Measurements from ENCODE around the gene CREBBP. TPM values are rescaled to one million over a fixed set of nuclear protein-coding genes. Genes with fewer than 3 reads are reported as not detected.

CREBBP gene
- total and polyA plus RNA-seq, 2 donors (not counting 3 experiments of a cell fraction or from before 2014, with no cell fraction given) = 13.8 to 72.7 TPM

DNA sequence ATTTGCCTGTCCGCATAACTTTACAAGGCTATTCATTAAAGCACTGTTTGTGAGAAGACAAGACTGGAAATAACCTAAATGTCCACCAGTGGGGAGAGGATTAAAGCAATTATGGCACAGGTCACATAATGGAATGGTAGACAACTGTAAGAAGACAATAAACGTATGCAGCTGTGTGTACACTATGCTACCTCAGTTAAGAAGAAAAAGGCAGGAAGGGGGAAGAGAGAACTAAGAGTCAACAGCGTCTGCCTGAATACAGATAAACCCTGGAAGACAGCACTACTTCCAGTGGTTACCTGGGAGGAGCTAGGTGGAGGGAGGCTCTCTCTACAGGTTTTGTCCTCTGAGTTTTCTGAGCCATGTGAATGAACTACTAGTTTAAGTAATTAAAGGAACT, 15.3 kb downstream of the CREBBP start:
- intact Hi-C loops (cut with micrococcal nuclease) (no loop called here), dilution Hi-C loops (cut with MboI; ENCODE audit: extremely low pct_ligation_motif_present, low sequenced_read_pairs) (no loop called here)
- POLR2A ChIA-PET = no interaction called here
- CTCF ChIA-PET = no interaction called here
- H3K4me2 ChIP-seq (ENCODE audit: insufficient read depth, low read length) = no peak overlapping the region
- BruUV-seq (replicated peaks) = no TSS peak
- no peak overlapping the region for H3K9ac ChIP-seq (replicated peaks; ENCODE audit: extremely low read depth, insufficient read depth, low read length)
- no peaks in the 10 kb centered on the region for H3K9me1 ChIP-seq (replicated peaks; ENCODE audit: control insufficient read depth, extremely low read depth, insufficient read depth, low read length)
- no peak overlapping the region for H2AFZ ChIP-seq (ENCODE audit: low read depth, low read length)
- H3K27ac ChIP-seq (ENCODE audit: insufficient read depth, low read depth, low read length) = no peak overlapping the region
- peaks cover 97% of the 10 kb centered on the region for H3K79me2 ChIP-seq (ENCODE audit: control insufficient read depth, insufficient read depth, low read length)
- H4K20me1 ChIP-seq (replicated peaks; ENCODE audit: control insufficient read depth, extremely low read depth, insufficient read depth, low read length) = peaks cover 21% of the 10 kb centered on the region
- peaks cover 17% of the 10 kb centered on the region for H3K4me1 ChIP-seq (ENCODE audit: control insufficient read depth, extremely low read depth, insufficient read depth, low read length)
- H3K4me3 ChIP-seq (replicated peaks in 1 of 3; ENCODE audit: insufficient read depth in 1 of 3, low read depth in 1 of 3, low read length in 3 of 3) = no peak overlapping the region
- TF ChIP-seq, protein P1, sequence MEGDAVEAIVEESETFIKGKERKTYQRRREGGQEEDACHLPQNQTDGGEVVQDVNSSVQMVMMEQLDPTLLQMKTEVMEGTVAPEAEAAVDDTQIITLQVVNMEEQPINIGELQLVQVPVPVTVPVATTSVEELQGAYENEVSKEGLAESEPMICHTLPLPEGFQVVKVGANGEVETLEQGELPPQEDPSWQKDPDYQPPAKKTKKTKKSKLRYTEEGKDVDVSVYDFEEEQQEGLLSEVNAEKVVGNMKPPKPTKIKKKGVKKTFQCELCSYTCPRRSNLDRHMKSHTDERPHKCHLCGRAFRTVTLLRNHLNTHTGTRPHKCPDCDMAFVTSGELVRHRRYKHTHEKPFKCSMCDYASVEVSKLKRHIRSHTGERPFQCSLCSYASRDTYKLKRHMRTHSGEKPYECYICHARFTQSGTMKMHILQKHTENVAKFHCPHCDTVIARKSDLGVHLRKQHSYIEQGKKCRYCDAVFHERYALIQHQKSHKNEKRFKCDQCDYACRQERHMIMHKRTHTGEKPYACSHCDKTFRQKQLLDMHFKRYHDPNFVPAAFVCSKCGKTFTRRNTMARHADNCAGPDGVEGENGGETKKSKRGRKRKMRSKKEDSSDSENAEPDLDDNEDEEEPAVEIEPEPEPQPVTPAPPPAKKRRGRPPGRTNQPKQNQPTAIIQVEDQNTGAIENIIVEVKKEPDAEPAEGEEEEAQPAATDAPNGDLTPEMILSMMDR (IDR thresholded peaks at IDR 0.05; ENCODE audit: extremely low read depth in 1 of 2, insufficient read depth in 1 of 2, low read depth in 1 of 2, low read length in 2 of 2) = no peak
- TF ChIP-seq POLR2AphosphoS5 (IDR thresholded peaks at IDR 0.05; ENCODE audit: insufficient read depth, low read depth, low read length) (no peak), EZH2 (IDR thresholded peaks at IDR 0.05; ENCODE audit: borderline replicate concordance, low read depth, low read length, severe bottlenecking) (no peak), JUN (IDR thresholded peaks at IDR 0.05; ENCODE audit: borderline replicate concordance, insufficient read depth, insufficient read length, low read depth) (no peak), FOS (IDR thresholded peaks at IDR 0.05; ENCODE audit: borderline replicate concordance, insufficient read depth, low read length) (no peak), MYC (IDR thresholded peaks at IDR 0.05; ENCODE audit: low read depth, low read length) (no peak), GATA2 (IDR thresholded peaks at IDR 0.05; ENCODE audit: insufficient read depth, insufficient read length, low read depth, low read length) (no peak), POLR2A (IDR thresholded peaks at IDR 0.05; ENCODE audit: low read depth, low read length) (no peak)
- TF ChIP-seq, protein P2, sequence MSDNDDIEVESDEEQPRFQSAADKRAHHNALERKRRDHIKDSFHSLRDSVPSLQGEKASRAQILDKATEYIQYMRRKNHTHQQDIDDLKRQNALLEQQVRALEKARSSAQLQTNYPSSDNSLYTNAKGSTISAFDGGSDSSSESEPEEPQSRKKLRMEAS (IDR thresholded peaks at IDR 0.05; ENCODE audit: insufficient read depth, insufficient read length) = no peak
- DNase-seq (ENCODE audit: low read depth, low spot score) = no peak
- H3K36me3 ChIP-seq (ENCODE audit: control insufficient read depth in 2 of 2, extremely low read depth in 1 of 2, insufficient read depth in 2 of 2, low read length in 2 of 2) = no peaks in the 10 kb centered on the region
- FAIRE-seq = no peak
- no peaks in the 10 kb centered on the region for H3K27me3 ChIP-seq (ENCODE audit: control insufficient read depth in 2 of 2, insufficient read depth in 2 of 2, low read length in 2 of 2)
- H3K9me3 ChIP-seq (replicated peaks; ENCODE audit: control insufficient read depth, insufficient read depth, low read length) = no peaks in the 10 kb centered on the region

All from endothelial cell of umbilical vein (primary cell).